ENCODE results near the gene OLFML1. TPM values are rescaled to one million over a fixed set of nuclear protein-coding genes. Genes with fewer than 3 reads are reported as not detected.
A peak's percentile ranks its signal among the peaks of the same experiment; 100 is the strongest.

The OLFML1 gene
- total RNA-seq, 3 donors from 2014 or later = not detected

DNA sequence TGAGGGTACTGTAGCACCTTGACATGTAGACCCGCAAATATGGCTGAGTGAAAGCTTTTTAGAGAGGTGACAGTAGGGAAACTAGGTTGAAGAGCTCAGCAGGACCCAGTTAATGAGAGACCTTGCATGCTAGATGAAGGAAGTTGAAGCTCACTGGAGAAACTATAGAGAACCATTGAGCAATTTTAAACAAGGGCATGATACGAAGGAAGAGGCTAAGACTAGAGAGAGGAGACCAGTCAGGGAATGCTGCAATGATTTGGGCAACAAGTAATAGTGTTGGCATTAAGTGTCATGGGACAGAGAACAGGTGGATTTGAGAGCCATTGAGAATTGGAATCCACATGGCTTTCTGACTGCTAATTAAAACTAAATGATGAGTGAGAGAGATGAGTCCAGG, 4.1 kb downstream of the OLFML1 start:
- H3K4me1 Mint-ChIP-seq (ENCODE audit: low read depth) = no peaks in the 10 kb centered on the region
- DNase-seq (no peak), ATAC-seq (no peak)
- no peaks in the 10 kb centered on the region for H3K27me3 Mint-ChIP-seq (ENCODE audit: low read depth)
- no peak overlapping the region for H3K4me3 Mint-ChIP-seq
- H3K36me3 Mint-ChIP-seq (ENCODE audit: insufficient read depth) = no peaks in the 10 kb centered on the region
- no peaks in the 10 kb centered on the region for H3K9me3 Mint-ChIP-seq

DNA sequence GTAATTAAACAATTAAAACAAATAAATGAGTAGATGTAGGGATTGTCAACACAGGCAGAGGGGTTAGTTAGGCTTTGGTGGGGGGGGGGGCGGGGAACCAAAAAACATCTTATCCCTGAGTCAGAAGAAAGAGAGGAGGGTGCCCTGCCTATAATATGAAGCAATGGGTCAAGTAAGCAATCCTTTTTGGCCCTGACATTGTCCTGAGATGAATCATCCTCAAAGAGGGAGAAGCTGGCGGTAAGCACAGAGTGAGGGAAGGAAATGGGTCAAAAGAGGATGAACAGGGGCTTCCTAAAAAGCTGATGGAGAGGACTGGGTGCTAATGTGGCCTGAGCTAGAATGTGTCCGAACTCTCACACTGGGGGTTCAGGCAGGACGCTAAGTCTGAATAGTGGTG, 4.7 kb downstream of the OLFML1 start:
- Mint-ChIP-seq H3K9me3 (no peaks in the 10 kb centered on the region), H3K4me1 (ENCODE audit: low read depth) (no peaks in the 10 kb centered on the region)

GRCh38 chr11:7490535-7490934, 5.2 kb downstream of the OLFML1 start:
- Mint-ChIP-seq H3K4me3 (no peak overlapping the region), H3K27me3 (ENCODE audit: low read depth) (no peaks in the 10 kb centered on the region), H3K36me3 (ENCODE audit: insufficient read depth) (no peaks in the 10 kb centered on the region), H3K9me3 (no peaks in the 10 kb centered on the region), H3K4me1 (ENCODE audit: low read depth) (no peaks in the 10 kb centered on the region)
- ATAC-seq (no peak), DNase-seq (no peak)

More for the DNA sequence above, 4.7 kb downstream of the OLFML1 start:
- ATAC-seq (no peak), DNase-seq (no peak)
- H3K4me3 Mint-ChIP-seq = no peak overlapping the region
- H3K27me3 Mint-ChIP-seq (ENCODE audit: low read depth) = no peaks in the 10 kb centered on the region
- H3K36me3 Mint-ChIP-seq (ENCODE audit: insufficient read depth) = no peaks in the 10 kb centered on the region

DNA sequence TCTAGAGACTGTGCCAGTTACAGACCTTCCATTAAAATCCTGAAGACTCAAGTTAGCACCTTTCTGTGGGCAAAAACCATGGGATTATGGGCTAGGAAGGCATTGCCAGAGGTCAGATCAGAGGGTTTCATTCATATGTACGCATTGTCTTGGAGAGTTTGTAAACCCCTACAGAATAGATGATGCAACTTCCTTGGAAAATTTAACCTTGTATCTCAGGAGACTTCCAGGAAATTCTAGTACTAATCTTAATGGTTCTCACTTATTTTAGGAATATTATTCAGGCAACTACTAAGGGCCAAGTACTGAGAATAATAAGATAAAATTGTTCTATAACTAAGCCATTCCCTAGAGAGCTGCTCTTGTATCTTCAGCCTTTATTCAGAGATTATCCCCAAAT, 6.9 kb downstream of the OLFML1 start:
- H3K9me3 Mint-ChIP-seq = no peaks in the 10 kb centered on the region
- peaks cover 7% of the 10 kb centered on the region for H3K4me1 Mint-ChIP-seq (ENCODE audit: low read depth)
- H3K4me3 Mint-ChIP-seq = no peak overlapping the region
- H3K27me3 Mint-ChIP-seq (ENCODE audit: low read depth) = no peaks in the 10 kb centered on the region
- DNase-seq = no peak
- no peak for ATAC-seq
- H3K36me3 Mint-ChIP-seq (ENCODE audit: insufficient read depth) = no peaks in the 10 kb centered on the region

GRCh38 chr11:7493670-7494069, 8.4 kb downstream of the OLFML1 start:
- Mint-ChIP-seq H3K36me3 (ENCODE audit: insufficient read depth) (no peaks in the 10 kb centered on the region), H3K9me3 (no peaks in the 10 kb centered on the region), H3K4me1 (ENCODE audit: low read depth) (peaks cover 7% of the 10 kb centered on the region), H3K4me3 (no peak overlapping the region), H3K27me3 (ENCODE audit: low read depth) (no peaks in the 10 kb centered on the region)
- ATAC-seq (no peak), DNase-seq (no peak)

DNA sequence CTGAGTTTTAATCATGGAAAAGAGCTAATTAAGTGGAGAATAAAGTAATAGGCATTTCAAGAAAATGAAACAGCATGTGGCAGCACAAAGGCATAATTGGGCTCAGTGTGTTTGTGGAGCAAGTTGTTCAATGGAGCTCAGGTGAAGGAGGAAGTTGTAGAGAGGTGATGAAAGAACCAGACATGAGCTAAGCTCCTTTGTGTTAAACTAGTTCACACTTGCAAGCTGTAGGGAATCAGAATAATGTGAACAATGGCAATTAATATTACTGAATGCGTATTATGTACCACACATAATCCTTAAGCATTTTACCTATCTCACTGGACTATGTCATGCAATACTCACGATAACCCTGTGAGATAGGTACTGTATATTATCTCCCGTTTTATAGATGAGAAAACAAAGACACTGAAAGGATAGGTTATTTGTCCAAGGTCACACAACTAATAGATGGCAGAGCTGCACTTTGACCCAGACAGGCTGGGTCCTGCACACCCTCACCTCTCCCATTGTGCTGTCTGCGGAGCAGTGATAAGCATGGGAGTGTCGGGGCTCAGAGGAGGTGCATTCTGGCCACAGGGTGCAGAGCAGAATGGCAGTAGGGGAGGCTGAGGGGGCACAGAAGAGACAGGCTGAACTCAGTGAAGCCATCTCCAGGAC, 8.9 kb downstream of the OLFML1 start:
- no peaks in the 10 kb centered on the region for H3K36me3 Mint-ChIP-seq (ENCODE audit: insufficient read depth)
- DNase-seq = no peak
- no peaks in the 10 kb centered on the region for H3K27me3 Mint-ChIP-seq (ENCODE audit: low read depth)
- ATAC-seq = no peak
- H3K4me1 Mint-ChIP-seq (ENCODE audit: low read depth) = peaks cover 7% of the 10 kb centered on the region
- no peaks in the 10 kb centered on the region for H3K9me3 Mint-ChIP-seq
- H3K4me3 Mint-ChIP-seq = no peak overlapping the region

- H3K36me3 Mint-ChIP-seq (ENCODE audit: insufficient read depth) = no peaks in the 10 kb centered on the region
- DNase-seq = no peak
- peaks cover 7% of the 10 kb centered on the region for H3K4me1 Mint-ChIP-seq (ENCODE audit: low read depth)
- no peak overlapping the region for H3K4me3 Mint-ChIP-seq
- ATAC-seq = peak; percentile 52 to 72
- no peaks in the 10 kb centered on the region for H3K27me3 Mint-ChIP-seq (ENCODE audit: low read depth)
- H3K9me3 Mint-ChIP-seq = no peaks in the 10 kb centered on the region
These were observed 10.7 kb downstream of the OLFML1 start for GRCh38 chr11:7495882-7496551.

DNA sequence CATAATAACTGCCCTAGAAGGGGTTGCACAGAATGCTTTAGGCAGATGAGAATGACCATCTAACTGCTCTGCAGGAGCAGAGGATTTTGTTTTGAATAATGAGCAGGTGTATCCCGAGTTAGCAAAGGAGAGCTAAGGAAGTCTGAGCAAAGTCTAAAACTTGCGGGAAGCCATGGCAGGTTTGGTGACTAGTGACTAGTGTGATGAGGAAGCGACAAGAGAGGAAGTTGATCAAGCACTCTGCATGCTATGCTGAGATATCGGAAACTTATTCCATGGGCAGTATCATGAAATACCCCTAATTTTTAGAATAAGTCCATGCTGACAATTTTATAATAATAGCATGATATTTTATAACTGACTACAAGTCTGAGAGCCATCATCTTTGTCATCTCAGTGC, 12.9 kb downstream of the OLFML1 start:
- Mint-ChIP-seq H3K4me3 (no peak overlapping the region), H3K36me3 (ENCODE audit: insufficient read depth) (no peaks in the 10 kb centered on the region), H3K27me3 (ENCODE audit: low read depth) (no peaks in the 10 kb centered on the region), H3K4me1 (ENCODE audit: low read depth) (peaks cover 7% of the 10 kb centered on the region), H3K9me3 (no peaks in the 10 kb centered on the region)
- DNase-seq (no peak), ATAC-seq (no peak)

- H3K36me3 Mint-ChIP-seq (ENCODE audit: insufficient read depth) = no peaks in the 10 kb centered on the region
- peaks cover 7% of the 10 kb centered on the region for H3K4me1 Mint-ChIP-seq (ENCODE audit: low read depth)
- no peaks in the 10 kb centered on the region for H3K27me3 Mint-ChIP-seq (ENCODE audit: low read depth)
- DNase-seq (no peak), ATAC-seq (no peak)
- H3K9me3 Mint-ChIP-seq = no peaks in the 10 kb centered on the region
- no peak overlapping the region for H3K4me3 Mint-ChIP-seq
These were observed 13.8 kb downstream of the OLFML1 start for GRCh38 chr11:7499081-7499480.

- DNase-seq = no peak
- no peaks in the 10 kb centered on the region for H3K36me3 Mint-ChIP-seq (ENCODE audit: insufficient read depth)
- H3K4me3 Mint-ChIP-seq = no peak overlapping the region
- ATAC-seq = no peak
- H3K9me3 Mint-ChIP-seq = no peaks in the 10 kb centered on the region
- H3K4me1 Mint-ChIP-seq (ENCODE audit: low read depth) = peaks cover 7% of the 10 kb centered on the region
- no peaks in the 10 kb centered on the region for H3K27me3 Mint-ChIP-seq (ENCODE audit: low read depth)
These were observed 14.9 kb downstream of the OLFML1 start for GRCh38 chr11:7500251-7500650.

GRCh38 chr11:7501251-7501650, 15.9 kb downstream of the OLFML1 start:
- peaks cover 3% of the 10 kb centered on the region for H3K4me1 Mint-ChIP-seq (ENCODE audit: low read depth)
- ATAC-seq = no peak
- H3K4me3 Mint-ChIP-seq = no peak overlapping the region
- no peaks in the 10 kb centered on the region for H3K9me3 Mint-ChIP-seq
- no peaks in the 10 kb centered on the region for H3K27me3 Mint-ChIP-seq (ENCODE audit: low read depth)
- DNase-seq = no peak
- no peaks in the 10 kb centered on the region for H3K36me3 Mint-ChIP-seq (ENCODE audit: insufficient read depth)

DNA sequence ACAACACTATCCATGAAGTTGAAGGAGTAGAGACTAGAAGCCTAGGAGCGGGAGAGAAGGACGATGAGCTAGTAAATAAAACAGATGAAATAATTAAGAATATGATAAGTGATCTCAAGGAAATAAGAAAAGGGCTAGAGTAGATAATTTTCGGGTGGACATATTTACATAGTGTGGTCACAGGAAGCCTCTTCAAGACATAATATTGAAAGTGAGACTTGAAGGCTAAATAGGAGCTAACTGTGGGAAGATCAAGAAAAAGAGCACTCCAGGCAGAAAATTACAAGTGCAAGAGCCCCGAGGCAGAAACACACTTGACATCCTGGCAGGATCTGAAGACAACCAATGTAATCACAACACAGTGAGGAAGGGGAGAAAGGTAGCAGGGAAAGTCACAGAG, 16.6 kb downstream of the OLFML1 start:
- no peaks in the 10 kb centered on the region for H3K4me1 Mint-ChIP-seq (ENCODE audit: low read depth)
- no peak for DNase-seq
- no peak for ATAC-seq
- H3K27me3 Mint-ChIP-seq (ENCODE audit: low read depth) = no peaks in the 10 kb centered on the region
- no peaks in the 10 kb centered on the region for H3K9me3 Mint-ChIP-seq
- no peak overlapping the region for H3K4me3 Mint-ChIP-seq
- no peaks in the 10 kb centered on the region for H3K36me3 Mint-ChIP-seq (ENCODE audit: insufficient read depth)

- DNase-seq = no peak
- Mint-ChIP-seq H3K4me1 (ENCODE audit: low read depth) (peaks cover 1% of the 10 kb centered on the region), H3K4me3 (no peak overlapping the region), H3K9me3 (no peaks in the 10 kb centered on the region), H3K36me3 (ENCODE audit: insufficient read depth) (no peaks in the 10 kb centered on the region), H3K27me3 (ENCODE audit: low read depth) (no peaks in the 10 kb centered on the region)
- ATAC-seq = no peak
These were observed 20.9 kb downstream of the OLFML1 start for GRCh38 chr11:7506243-7506642.

DNA sequence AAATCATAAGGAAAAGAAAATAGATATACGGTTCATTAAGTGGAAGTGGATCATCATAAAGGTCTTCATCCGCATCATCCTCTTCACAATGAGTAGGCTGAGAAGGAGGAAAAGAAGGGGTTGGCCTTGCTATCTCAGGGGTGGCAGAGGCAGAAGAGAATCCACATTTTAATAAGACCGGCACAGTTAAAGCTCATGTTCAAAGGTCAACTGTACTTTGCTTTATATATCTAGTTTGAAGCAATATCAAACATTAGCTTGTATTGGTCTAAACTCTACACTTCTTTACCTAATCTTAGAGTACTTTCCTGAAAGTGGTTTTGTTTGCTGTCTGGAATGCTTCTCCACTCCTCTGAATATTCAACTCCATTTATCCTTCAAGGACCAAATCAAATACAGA, 22.8 kb downstream of the OLFML1 start:
- DNase-seq = no peak

DNA sequence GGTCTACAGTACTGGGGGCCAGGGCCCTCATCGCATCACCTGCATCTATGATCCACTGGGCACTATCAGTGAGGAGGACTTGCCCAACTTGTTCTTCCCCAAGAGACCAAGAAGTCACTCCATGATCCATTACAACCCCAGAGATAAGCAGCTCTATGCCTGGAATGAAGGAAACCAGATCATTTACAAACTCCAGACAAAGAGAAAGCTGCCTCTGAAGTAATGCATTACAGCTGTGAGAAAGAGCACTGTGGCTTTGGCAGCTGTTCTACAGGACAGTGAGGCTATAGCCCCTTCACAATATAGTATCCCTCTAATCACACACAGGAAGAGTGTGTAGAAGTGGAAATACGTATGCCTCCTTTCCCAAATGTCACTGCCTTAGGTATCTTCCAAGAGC, 24.7 kb downstream of the OLFML1 start:
- no peaks in the 10 kb centered on the region for H3K36me3 Mint-ChIP-seq (ENCODE audit: insufficient read depth)
- no peak for ATAC-seq
- no peak for DNase-seq
- H3K9me3 Mint-ChIP-seq = no peaks in the 10 kb centered on the region
- H3K4me3 Mint-ChIP-seq = no peak overlapping the region
- H3K4me1 Mint-ChIP-seq (ENCODE audit: low read depth) = peaks cover 23% of the 10 kb centered on the region
- no peaks in the 10 kb centered on the region for H3K27me3 Mint-ChIP-seq (ENCODE audit: low read depth)

More for the DNA sequence above, 22.8 kb downstream of the OLFML1 start:
- H3K36me3 Mint-ChIP-seq (ENCODE audit: insufficient read depth) = no peaks in the 10 kb centered on the region
- H3K4me1 Mint-ChIP-seq (ENCODE audit: low read depth) = peaks cover 18% of the 10 kb centered on the region
- H3K4me3 Mint-ChIP-seq = no peak overlapping the region
- no peaks in the 10 kb centered on the region for H3K9me3 Mint-ChIP-seq
- no peak for ATAC-seq
- no peaks in the 10 kb centered on the region for H3K27me3 Mint-ChIP-seq (ENCODE audit: low read depth)
